ENCODE data around the gene AMY1A.
"Not testable (repeated sequence)": the region's sequence is repeated elsewhere in the genome, so short reads cannot be mapped to it uniquely, and the experiment has no call there.

The AMY1A gene

DNA sequence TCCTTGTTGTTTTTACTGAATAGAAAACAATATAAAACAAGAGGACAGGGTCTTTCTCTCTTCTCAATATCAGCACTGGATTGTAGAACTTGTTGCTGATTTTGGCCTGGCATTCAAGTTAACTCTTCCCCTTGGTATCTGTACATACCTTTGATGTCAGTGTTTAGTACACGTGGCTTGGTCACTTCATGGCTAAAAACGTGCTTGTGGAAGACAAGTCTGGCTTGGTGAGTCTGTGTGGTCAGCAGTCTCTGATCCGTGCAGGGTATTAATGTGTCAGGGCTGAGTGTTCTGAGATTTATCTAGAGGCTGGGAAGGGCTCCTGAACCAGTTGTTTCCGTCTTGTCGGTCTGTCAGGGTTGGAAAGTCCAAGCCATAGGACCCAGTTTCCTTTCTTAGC lies at the start of gene AMY1A:
TSS of gene AMY1A (plus strand) at position 301 of the 400 bp plus-strand sequence. CDS start 571 bp downstream, outside the sequence.
- not testable (repeated sequence) for DNase-seq (ENCODE audit: low read depth)

DNA sequence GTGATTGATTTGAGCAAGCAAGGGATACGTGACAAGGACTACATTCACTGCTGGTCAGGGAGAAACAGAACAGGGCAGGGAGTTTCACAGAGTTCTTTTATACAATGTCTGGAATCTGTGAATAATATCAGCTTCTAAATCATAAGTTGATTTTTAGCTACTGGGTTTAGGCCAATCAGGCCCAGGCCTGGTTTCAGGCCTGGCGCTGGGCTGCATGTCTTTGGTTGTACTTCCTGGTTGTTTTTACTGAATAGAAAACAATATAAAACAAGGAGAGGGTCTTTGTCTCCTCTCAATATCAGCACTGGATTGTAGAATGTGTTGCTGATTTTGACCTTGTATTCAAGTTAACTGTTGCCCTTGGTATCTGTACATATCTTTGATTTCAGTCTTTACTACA lies 39.2 kb upstream of the AMY1A start:
- no peak for DNase-seq (ENCODE audit: low read depth)

DNA sequence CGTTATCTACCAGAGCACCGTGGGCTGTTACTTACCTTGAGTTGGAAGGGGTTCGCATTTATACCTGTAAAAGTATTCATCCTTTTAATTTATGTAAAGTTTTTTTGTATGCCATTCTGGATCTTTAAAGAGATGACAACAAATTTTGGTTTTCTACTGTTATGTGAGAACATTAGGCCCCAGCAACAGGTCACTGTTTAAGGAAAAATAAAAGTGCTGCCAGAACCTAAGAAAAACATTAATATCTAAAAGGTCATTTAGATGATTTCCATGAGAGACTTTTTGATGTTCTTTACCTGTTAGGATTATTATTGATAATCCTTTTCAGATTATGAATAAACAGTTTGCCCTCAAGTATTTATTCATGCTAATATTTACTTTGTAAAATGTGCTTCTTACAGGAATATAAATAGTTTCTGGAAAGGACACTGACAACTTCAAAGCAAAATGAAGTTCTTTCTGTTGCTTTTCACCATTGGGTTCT lies 38.5 kb upstream of the AMY1A start, which contains the start of gene AMY2A:
TSS of gene AMY2A (plus strand) at position 434 of the 484 bp plus-strand sequence. CDS start at position 448, 14 bp downstream.
- DNase-seq (ENCODE audit: low read depth): not testable (repeated sequence)

DNA sequence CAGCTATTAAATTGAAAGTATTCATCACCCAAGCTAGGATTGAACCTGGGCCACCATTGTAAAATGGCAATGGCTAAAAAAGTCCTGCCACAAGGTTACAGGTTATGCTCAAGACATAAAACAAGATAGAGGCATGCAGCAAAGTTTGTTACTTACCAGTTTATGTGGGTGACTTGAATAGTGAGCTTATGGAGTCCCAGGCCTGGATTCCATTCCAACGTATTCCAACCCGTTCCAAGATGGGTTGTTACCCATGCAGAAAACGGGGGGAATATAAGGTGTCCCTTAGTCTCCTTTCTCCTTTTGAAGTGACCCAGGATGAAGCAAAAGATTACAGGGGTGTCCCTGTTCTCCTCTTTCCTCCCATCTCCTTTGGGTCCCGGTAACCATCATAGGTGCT lies 28.1 kb upstream of the AMY1A start:
- DNase-seq (ENCODE audit: low read depth): not testable (repeated sequence)

DNA sequence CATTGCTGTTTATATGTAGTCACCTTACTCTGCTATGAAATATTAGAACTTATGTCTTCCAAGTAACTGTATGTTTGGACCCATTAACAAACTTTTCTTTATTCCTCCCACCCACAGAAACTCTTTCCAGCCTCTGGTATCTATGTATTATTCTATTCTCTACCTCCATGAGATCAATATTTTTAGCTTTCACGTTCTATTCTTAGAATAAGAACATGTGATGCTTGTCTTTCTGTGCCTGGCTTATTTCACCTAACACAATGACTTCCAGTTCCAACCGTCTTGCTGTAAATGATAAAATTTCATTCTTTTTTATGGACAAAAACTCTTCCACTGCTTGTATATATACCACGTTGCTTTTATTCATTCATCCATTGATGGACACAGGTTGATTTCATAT lies 14.4 kb upstream of the AMY1A start:
- DNase-seq (ENCODE audit: low read depth): not testable (repeated sequence)

DNA sequence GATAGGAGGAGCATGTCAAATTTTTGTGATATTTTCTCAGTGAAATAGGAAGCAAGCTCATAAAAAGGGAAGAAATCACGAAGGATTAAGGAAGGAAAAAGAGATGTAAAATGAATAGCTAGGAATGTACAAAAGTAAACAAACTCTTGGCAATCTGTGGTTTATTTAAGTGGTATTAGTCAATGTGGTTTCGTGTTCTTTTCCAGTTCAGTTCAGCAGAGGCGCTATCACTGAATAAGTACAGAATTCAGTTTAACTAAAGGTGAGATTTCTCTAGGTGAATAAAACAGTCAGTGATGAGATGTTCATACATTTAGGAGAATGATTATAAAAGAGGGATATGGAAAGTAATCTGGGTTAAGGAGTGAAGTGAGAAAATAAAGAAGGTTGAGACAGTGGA lies 11.7 kb upstream of the AMY1A start:
- DNase-seq (ENCODE audit: low read depth): not testable (repeated sequence)

DNA sequence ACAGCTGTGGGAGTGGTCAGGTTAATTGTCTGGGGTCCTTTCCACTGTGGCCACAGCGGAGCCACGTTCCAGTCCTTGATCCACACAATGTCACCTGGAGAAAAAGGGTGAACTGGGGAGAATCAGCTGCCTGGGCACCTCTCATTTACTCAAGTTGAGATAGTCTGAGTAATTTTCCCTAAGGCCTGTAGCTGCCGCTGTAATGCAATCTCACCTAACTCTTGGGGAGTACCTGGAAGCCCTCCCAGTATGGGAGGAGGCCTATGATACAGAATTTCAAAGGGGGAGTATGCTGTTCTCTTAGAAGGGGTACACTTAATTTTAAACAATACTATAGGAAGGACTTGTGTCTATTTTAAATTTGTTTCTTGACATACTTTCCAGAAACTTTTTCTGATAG lies 5.3 kb upstream of the AMY1A start:
- not testable (repeated sequence) for DNase-seq (ENCODE audit: low read depth)

DNA sequence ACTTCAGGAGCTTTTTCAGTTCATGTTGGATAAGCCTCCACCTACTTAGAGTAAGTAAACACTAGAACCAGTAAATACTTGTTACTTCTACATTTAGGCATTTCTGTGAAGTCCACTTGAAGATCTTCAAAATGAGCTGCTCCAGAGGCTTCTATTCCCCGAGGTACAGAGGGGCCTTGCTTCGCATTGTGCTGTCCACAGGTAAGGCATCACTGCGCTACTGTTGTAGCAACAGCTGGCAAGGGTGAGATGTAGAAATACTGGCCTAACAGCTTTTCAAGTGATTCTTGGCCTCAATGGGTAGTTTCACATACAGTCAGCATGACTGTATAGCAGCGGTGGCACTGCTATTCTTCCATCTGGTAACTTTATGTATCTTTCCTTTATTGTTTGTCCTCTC lies 4.7 kb upstream of the AMY1A start:
- not testable (repeated sequence) for DNase-seq (ENCODE audit: low read depth)

DNA sequence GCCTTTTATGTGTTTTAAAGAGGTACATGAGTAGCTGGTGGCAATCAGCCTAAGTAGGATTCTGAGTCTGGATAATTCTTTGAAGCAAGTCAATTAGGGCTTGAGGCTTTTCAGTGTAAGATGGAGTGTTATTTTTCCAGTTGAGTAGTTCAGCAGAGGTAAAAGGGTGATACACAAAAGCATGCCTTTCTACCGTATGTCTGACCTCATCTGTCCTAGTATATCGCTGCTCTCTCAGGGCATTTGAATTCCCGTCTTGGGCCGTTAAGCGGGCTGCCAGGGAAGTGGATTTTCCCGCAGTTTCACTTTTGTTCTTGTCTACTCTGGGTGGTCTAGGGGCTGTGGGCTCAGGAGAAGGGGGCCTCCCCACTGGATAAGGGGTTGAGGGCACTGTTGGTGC lies 1.4 kb upstream of the AMY1A start:
- not testable (repeated sequence) for DNase-seq (ENCODE audit: low read depth)

DNA sequence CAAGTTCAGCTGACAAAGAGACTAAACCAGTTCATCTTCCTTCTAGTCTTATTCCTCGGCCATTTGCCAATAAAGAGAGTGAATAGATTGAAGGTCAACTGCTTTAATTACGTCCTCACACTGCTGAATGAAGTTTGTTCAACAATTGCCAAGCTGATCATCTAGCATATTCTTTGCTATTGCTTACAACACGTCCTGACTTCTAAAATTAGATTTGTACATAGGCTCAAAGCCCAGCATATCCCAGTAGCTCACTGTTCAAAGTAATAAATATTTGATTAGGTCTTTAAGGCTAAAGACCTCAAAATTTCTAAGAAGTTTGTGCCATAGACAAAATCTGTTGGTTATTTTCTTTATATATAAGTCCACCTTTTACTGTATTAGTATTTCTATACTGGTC lies 20.8 kb downstream of the AMY1A start:
- not testable (repeated sequence) for DNase-seq (ENCODE audit: low read depth)

DNA sequence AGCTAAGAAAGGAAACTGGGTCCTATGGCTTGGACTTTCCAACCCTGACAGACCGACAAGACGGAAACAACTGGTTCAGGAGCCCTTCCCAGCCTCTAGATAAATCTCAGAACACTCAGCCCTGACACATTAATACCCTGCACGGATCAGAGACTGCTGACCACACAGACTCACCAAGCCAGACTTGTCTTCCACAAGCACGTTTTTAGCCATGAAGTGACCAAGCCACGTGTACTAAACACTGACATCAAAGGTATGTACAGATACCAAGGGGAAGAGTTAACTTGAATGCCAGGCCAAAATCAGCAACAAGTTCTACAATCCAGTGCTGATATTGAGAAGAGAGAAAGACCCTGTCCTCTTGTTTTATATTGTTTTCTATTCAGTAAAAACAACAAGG lies 40.5 kb downstream of the AMY1A start, which contains the start of gene AMY1B:
TSS of gene AMY1B (minus strand) at position 101 of the 400 bp plus-strand sequence. CDS start 571 bp downstream, outside the sequence.
- DNase-seq (ENCODE audit: low read depth): not testable (repeated sequence)

DNA sequence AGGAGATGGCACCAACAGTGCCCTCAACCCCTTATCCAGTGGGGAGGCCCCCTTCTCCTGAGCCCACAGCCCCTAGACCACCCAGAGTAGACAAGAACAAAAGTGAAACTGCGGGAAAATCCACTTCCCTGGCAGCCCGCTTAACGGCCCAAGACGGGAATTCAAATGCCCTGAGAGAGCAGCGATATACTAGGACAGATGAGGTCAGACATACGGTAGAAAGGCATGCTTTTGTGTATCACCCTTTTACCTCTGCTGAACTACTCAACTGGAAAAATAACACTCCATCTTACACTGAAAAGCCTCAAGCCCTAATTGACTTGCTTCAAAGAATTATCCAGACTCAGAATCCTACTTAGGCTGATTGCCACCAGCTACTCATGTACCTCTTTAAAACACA lies 41.9 kb downstream of the AMY1A start:
- DNase-seq (ENCODE audit: low read depth): not testable (repeated sequence)

DNA sequence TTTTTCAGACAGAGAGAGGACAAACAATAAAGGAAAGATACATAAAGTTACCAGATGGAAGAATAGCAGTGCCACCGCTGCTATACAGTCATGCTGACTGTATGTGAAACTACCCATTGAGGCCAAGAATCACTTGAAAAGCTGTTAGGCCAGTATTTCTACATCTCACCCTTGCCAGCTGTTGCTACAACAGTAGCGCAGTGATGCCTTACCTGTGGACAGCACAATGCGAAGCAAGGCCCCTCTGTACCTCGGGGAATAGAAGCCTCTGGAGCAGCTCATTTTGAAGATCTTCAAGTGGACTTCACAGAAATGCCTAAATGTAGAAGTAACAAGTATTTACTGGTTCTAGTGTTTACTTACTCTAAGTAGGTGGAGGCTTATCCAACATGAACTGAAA lies 45.1 kb downstream of the AMY1A start:
- not testable (repeated sequence) for DNase-seq (ENCODE audit: low read depth)

DNA sequence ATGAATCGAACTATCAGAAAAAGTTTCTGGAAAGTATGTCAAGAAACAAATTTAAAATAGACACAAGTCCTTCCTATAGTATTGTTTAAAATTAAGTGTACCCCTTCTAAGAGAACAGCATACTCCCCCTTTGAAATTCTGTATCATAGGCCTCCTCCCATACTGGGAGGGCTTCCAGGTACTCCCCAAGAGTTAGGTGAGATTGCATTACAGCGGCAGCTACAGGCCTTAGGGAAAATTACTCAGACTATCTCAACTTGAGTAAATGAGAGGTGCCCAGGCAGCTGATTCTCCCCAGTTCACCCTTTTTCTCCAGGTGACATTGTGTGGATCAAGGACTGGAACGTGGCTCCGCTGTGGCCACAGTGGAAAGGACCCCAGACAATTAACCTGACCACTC lies 45.7 kb downstream of the AMY1A start:
- not testable (repeated sequence) for DNase-seq (ENCODE audit: low read depth)

DNA sequence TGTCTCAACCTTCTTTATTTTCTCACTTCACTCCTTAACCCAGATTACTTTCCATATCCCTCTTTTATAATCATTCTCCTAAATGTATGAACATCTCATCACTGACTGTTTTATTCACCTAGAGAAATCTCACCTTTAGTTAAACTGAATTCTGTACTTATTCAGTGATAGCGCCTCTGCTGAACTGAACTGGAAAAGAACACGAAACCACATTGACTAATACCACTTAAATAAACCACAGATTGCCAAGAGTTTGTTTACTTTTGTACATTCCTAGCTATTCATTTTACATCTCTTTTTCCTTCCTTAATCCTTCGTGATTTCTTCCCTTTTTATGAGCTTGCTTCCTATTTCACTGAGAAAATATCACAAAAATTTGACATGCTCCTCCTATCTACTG lies 52.1 kb downstream of the AMY1A start:
- DNase-seq (ENCODE audit: low read depth): not testable (repeated sequence)

DNA sequence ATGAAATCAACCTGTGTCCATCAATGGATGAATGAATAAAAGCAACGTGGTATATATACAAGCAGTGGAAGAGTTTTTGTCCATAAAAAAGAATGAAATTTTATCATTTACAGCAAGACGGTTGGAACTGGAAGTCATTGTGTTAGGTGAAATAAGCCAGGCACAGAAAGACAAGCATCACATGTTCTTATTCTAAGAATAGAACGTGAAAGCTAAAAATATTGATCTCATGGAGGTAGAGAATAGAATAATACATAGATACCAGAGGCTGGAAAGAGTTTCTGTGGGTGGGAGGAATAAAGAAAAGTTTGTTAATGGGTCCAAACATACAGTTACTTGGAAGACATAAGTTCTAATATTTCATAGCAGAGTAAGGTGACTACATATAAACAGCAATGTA lies 54.8 kb downstream of the AMY1A start:
- DNase-seq (ENCODE audit: low read depth): not testable (repeated sequence)

All from activated T-helper 9 cell treated with anti-CD3 and anti-CD28 coated beads, Interleukin-2, amount 50 U/mL, for 16 hours (primary cell).